Activated CD8-positive, alpha-beta memory T cell treated with anti-CD3 and anti-CD28 coated beads for 48 hours (primary cell): ENCODE measurements around the gene KCNQ5.

Source experiments
- DNase-seq, 3 experiments: peaks; one replicate each; pipeline ENCODE4 v3.0.0-alpha.2; 2020; ENCODE audit warnings: low read depth in 2 of 3, low spot score in 2 of 3

KCNQ5 gene

DNA sequence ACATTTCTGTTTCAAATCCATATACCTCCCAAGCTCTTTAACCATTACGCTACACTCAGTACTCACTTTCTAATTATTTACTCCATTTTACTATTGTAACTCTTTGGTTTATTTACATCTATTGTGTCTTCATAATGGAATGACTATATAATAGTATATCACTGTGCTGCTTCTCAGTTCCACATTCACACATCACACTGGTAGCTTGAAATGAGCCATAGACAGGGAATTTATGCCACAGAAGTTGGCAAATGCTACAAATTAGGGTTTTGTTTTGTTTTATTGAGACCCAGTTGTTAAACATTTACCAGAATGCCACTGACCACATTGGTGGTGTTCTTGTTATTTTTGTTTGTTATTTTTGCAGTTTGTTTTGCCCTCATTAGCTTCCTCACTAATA, 213.9 kb downstream of the KCNQ5 start:
- no peak for DNase-seq

DNA sequence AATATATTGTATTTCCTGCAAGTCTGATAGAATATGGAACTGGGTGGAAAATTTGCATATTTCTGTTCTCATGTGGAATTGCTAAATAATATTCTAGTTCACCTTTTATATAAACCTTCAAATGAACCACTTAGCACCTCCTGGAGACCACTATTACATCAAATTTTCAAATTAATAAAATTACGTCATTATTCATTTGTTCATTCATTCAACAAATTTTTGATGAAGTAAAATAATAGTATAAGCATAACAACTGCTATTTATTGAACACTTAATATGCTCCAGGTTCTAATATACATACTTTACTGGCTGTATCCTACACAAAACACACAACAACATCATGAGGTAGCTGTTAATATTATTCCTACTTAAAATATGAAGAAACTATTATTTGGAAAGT, 215.1 kb downstream of the KCNQ5 start:
- DNase-seq = no peak

DNA sequence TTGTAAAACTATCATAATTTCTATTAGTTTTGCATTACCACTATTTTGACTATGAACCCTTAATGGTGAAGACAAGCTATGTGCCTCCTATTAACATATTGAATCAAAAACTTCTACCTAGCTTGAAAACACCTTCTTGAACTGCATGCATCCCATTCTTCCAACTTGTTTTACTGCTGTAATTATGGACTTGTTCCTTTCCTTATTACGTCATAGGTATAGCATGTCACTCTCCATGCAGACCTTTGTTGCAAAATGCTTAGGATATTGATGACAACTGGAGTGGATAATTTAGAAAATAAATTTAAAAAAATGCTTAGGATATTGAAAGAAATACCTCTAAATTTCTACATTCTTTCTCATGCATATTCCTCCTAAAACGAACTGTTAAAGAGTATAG, 219.3 kb downstream of the KCNQ5 start:
- no peak for DNase-seq

DNA sequence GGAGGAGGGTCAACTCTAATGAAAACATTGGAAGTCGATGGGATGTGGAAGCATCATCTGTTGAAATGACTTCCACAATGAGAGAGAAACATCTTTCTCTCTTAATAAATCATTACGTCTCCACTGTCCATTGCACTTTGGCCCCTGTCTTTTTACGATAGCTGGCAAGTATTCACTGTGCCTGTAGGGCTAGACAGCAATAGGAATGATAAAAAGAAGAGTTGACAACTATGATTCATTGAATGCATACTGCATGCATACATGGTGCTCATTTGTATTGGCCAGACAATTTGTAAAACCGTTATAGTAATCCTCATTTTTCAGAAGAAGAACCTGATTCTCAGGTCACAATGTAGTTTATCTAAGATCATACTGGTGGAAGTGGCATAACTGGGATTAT, 220.3 kb downstream of the KCNQ5 start:
- no peak for DNase-seq

DNA sequence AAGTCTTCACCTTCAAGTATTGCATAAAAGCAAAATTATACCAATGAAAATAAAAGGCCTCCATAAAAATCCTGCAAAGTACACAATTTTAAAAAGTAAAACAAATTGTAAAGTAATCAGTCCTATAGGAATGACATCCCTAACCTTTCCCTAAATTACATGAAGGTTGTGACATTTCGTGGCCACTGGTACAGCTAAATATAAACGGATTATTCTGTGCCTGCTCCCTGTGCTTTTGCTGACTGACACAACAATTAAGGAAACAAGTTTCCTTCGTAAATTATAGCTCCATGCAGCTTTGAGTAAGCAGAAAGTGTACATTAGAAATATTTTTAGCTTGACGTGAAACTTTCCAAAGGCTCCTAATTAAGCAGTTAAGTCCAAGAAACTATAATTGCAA, 222.8 kb downstream of the KCNQ5 start:
- no peak for DNase-seq

DNA sequence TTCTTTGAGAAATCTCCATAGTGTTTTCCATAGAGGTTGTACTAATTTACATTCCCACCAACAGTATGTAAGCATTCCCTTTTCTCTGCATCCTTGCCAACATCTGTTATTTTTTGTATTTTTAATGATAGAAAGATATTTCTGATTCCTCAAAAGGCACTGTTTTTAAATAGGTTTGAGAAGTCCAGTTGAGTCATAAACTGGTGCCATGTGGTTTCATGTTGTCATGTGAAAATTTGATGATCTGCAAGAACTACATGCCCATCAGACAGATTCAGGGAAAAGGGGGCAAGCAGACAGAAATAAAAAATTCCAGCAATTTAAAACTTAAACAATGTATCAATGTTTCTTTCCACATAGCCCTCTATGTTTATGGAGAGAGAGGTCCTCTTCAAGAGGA, 227.5 kb downstream of the KCNQ5 start:
- no peak for DNase-seq

DNA sequence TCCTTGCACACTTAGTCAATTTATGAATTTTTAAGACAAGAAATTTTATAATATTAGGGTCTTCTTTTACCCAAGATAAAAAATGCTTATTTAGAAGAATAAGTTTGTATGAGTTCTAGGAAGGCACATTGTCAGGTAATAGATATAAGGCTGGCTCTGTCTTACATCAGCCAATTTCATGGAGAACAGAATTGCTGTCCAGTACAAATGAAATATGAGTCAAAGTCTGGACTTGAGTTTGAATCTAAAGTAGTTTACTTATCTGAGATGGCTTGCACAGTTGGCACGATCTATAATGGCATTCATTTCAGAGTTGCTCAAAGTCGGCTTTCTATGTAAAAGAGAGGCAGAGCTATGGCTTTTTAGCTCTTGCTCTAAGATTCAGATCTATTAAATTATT, 228.2 kb downstream of the KCNQ5 start:
- no peak for DNase-seq

DNA sequence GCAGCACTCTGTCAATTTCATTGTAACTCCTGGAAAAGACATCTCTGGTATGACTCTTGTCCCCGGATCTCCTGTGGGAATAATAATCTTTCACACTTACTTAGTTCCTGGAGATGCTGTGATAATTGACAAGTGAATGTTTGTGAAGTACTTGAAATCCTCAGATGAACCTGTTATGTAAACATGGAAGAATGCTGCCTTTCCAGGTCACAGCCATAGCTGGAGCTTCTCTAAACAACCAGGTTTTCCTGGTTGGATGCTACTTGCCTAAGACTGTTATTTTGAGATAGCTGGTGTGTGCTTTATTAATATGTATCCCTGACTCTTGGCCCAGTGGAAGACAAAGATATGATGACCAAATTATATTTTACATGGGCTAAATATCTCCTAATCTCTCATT, 228.6 kb downstream of the KCNQ5 start:
- DNase-seq = no peak

DNA sequence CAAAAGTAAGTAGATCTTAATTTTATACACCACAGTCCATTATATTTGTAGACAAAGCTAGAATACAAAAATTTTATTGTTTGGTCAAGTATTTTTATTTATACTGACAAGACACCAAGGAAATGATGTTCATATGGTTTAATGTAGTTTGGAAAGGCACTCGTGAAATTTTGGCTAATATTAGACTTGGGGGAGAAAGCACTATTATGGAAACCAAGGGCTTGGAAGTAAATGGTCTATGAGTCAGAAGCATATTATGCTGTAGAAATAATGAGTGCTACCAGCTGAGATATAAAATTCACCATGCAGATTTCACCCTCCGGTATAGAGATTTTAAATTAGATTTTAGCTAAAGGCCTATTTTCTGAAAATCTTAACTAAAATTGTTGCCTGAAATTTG, 233.6 kb downstream of the KCNQ5 start:
- DNase-seq = no peak

DNA sequence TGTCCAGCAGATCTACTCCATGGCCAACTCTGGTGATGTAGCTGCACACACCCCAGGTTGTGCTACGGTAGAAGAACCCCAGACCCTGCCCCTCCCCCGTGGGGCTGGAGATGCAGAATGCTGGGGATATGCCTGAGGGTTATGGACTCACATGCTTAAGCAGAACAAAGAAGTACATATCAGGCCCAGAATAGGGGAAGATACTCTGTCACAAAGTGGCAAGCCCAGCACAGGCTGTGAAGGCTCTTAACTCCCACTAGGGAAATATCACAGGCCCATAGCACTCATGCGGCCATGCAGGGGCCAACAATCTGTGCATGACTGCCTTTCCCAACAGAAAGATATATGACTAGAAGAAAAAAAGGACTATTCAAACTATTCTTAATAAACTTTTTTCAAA, 234.9 kb downstream of the KCNQ5 start:
- no peak for DNase-seq

DNA sequence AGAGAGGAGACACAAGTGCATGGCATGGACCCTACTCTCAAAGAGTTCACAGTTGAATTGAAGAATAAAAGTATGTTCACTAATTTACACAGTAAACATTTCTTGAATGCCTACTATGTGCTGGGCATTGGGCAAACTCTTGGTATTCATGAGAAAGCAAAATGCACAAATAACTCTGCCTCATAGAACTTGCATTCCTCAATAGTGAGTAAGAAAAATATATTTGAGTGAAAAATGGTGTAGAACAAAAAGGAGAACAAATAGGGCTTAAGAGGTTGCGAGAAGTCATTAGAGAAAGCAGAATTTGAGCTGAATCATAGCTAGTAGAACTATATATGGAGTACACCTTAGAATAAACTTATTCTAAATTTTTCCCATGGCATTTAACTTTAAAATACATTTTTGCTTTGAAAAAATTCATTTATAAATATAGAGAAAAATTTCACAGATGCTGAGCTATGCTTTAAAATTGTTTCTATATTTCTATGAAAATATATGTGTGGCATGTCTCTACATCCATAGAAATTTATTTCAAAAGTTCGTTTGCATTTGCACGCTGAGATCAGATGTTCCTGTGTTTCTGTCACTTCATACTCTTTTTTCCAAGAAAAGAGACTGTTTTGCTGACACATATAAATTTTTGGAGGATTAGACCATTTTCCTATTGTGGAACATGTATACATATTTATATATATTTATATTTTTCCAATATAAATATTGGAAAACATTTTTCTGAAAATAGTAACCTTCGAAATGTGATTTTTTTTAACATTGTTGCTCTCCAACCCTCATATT, 236.1 kb downstream of the KCNQ5 start:
- DNase-seq = no peak

DNA sequence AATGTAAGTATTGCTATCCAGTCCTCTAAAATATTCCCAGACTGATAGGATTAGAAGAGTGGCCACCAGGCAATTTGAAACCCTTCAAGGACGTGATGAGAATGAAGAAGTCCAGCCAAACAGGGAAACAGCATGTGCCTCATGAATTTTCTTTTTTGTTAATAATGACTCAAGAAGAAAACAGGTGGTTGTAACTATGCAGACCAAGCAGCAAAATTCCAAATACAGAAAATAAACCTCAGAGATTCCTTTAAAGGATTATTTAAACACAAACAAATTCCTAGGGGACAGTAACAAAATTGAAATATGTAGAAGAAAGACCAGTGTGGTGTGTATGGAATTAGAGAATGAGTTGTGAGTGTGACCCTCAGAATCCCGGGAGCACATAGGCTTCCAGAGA, 239.2 kb downstream of the KCNQ5 start:
- no peak for DNase-seq

DNA sequence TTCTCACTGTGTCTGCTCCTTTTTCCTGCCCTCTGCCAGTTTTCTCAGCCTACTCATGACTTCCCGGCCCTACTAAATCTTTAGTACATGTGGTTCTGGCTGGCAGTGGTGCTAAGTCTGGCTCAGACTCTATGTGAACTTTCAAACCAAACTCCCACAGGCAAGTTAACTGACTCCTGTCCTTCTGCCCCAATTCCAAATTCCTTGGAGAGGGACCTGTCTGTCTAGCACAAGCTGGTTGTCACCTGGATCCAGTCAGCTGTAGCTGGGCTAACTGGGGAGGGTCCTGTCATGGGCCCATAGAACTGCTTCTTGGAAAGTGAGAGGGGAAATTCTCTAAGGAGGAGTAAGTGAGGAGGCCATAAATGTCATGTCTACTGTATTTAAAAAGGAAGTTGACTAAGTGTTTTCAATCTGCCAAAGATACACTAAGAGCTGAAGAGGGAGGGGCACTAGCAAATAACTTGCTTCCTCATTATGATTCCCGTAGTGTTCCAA, 240.1 kb downstream of the KCNQ5 start:
- no peak for DNase-seq

DNA sequence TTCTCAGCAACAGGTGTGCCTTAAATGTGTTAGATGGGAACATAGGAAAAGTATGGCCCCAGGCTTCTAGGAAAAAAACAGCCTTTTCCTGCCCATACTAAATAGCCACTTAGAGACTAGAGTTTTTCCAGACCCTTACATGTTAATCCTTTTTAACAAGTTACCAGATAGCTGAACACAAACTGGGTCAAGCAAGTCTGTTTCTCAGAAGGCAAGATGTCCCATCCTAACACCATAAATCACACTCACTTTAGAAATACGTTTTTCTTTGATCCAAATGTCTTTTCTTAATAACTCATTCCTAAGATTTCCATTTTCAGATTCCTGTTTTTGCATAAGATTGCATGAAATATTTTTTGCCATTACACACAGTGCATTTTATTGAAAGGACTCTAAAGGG, 241.3 kb downstream of the KCNQ5 start:
- DNase-seq = no peak

DNA sequence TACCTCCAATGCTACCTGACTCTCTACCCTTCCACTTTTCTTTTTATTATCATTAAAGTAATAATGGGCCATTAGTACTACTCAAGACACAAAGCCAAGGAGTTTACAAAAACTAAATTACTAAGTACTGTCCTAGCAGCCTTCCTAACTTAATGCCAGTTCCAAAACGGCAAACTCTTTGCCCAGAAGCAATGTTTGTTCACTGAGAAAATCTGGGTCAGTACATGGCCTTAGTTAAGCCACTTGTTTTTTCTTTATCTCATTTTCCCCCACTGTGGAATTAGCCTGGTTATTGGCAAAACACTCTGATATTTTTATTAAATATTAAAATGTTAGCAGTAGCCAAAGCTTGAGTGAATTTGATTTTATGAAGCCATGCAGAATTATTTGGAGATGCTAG, 242.4 kb downstream of the KCNQ5 start:
- DNase-seq = no peak

DNA sequence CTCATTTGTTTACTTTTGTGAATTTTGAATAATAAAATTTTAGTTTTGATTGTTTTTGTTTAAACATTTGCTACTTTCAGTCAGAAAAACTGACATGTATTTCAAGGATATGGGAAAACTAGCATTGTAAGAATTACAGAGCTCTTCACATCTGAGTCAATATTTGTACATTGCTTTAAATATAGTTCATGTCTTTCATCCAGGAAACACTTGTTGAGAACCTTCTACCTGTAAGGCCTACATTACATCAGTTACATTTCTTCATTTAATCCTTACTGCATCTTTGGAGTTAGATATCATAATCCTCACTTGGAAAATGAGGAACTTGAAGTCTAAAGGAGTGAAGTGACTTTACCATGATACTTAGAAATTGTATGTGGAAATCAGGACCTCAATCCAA, 242.9 kb downstream of the KCNQ5 start:
- no peak for DNase-seq

DNA sequence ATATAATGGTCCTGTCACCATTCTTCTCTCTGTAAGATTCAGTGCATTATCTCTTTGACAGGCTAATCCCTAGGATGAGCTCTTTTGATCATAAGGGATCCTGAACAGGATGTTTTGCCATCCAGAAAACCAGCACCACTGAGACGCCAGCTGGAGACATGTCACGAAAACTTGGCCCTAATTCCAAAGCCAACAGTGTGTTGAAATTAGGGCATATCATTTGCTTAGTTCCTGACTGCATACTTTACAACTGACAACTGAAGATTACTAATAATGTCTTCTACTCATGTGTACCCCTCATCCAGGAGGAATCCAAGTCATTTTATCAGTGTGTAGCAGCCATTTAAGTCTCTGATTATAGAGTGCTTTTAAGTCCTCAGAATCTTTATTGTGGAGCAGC, 243.6 kb downstream of the KCNQ5 start:
- no peak for DNase-seq

DNA sequence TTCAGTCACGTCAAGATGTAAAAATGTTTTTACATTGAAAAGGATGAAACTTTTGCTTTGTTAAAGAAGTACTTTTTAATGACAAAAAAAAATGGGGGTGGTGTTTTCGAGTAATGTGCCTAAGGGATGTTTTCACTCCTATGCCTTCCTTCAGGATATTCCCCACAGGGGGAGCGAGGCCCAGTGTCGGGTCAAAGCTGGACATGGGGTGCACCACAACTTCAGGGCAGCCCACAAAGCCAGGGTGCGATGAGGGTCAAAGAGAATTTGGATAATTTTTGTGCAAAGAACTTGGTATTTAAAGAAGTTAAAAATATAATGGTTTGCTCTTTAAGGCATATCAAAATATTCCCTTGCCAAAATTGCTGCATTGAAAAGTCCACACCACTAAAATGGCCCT, 247.8 kb downstream of the KCNQ5 start:
- no peak for DNase-seq

DNA sequence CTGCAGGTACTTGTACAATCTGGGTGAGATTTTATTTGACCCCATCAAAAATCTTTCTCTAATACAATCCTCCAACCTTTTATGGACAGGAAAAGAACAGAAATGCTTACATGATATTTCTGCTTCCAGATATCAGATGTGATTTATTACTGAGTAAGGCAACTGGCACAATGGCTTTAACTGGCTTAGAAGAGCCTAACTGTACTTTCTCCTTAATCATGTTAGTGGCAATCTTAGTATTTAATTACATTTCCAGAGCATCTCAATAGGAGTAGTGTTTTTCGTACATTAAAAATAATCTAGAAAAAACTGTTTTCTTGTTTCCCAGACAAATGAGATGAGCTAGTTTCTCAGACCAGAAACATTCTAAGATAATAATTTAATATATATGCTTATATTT, 251.6 kb downstream of the KCNQ5 start:
- no peak for DNase-seq

DNA sequence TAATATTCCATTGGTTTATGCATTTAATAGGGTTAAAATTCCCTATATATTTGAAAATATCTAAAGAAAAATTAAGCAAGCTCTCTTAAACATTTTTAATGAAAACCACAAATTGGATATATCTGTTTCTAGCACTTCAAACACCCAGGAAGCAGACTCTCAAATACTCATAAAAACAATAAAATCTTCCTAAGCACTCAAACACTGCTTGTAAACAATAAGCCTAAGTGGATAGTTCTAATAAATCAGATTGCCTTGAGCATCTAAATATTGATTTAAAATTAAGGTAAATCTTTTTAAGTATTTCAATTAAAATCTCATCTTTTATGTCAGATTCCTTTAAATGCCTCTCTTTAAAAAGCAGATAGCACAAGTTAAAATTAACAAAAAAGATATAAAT, 254.4 kb downstream of the KCNQ5 start:
- DNase-seq = no peak

DNA sequence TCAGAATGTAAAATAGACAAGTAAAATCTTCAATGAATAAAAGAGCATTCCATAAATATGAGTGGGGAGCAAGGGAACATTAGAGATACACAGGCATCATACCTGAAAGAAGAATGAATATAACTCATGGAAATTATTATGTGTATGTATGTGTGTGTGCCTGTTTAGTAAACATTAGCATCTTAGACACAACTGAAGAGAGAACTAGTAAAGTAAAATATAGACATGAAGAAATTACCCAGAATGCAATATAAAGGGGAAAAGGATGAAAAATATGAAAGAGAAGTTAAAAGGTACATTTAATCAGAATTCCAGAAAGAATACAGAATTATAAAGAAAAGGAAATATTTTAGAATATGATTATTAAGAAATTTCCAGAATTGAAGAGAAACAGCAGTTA, 264.3 kb downstream of the KCNQ5 start:
- no peak for DNase-seq

DNA sequence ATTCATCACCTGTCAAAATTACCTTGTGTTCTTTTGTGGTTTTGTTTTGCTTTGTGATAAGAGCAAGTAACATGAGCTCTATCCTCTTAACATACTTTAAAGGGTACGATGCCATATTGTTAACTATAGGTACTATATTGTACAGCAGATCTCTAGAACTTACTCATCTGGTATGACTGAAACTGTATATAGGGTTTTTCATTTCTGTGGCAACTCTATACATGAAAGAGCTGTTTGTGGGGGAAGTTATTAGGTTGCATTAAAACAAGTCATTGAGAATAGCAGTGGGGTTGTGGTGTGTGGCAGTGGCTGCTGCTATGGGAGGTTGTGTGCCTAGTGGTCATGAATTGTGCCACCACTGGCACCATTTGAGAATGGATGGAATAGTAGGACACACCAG, 268.4 kb downstream of the KCNQ5 start:
- no peak for DNase-seq

DNA sequence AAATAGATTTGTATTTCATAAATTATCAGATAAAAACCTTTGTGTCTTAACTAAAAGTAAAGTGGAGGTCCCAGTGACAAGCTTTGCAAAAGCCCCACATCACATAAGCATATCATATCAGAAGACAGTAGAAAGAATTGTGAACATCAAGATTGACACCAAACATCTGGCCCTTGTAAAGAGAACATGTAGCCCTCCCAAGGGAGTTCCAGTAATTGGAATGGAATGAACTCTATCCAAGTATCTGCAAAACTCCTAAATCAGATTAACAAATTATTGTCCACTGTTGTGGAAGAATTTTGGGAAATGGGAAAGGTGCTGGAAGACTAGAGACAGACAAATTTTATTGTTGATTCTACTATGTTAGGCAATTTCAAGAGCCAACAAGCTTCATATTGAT, 268.8 kb downstream of the KCNQ5 start:
- no peak for DNase-seq
